NCI-H2171 treated with DMSO at 0.1 percent for 48 hours (cell line): ENCODE data around the gene ZNF625.
"Not testable (repeated sequence)": the region's sequence is repeated elsewhere in the genome, so short reads cannot be mapped to it uniquely, and the experiment has no call there.

Source experiments
- DNase-seq: peaks from one replicate; lab custom pipeline; 2025; lab: John Stamatoyannopoulos, UW

Gene ZNF625

DNA sequence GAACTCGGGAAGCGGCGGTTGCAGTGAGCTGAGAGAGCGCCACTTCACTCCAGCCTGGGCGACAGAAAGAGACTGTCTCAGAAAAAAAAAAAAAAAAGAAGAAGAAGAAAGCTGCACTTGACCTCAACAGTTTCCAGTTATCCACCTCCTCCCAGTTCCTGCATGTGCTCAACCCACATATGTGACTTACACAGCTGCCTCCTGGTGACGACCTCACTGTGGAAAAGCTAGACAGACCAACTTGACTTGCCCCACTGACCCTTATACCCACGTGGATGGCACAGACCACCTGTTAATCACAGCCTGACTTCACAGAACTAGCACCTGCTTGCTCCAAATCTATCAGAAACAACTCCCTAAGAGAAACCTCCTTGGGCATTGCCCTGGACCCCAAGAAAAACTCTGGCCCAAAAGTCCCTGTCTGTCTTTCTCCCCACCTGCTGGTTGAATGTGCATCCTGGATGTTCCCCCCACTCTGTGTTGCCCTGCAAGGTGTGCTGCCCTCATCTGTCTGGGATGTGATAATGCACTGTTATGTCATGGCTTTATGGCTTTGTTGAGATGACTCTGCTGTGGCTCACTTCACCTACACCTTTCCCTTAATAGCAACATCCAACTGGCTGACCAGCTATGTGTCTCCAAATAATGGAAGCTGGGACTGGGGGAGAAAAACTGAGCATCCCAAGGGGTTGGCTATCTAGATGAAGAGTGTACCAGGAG, 19.2 kb downstream of the ZNF625 start:
- DNase-seq: no peak

DNA sequence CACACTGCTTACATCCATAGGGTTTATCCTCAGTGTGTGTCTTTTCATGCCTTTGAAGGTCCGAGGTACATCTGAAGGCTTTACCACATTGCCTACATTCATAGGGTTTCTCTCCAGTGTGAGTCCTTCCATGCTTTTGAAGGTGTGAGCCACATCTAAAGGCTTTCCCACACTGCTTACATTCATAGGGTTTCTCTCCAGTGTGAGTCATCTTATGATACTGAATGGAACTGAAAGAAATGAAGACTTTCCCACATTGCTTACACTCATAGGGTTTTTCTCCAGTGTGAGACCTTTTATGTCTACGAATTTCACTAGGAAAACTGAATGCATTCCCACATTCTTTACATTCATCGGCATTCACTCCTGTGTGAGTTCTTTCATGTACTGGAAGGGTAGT, 23.5 kb downstream of the ZNF625 start:
- DNase-seq: no peak

DNA sequence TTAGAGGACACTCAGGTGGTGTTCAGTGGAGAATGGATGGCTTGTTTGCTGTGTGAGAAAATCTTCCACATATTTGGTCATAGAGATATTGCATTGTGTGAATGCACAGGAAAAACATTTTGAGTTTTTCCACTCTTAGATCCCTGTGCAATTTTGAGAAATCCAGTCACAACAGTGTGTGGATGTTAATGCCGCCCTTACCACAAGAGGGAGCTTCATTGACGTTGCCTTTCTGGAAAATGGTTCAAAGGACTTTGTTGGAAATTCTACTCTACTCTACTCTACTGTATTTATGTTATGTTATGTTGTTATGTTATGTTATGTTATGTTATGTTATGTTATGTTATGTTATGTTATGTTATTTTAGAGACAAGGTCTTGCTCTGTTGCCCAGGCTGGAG, 29.8 kb downstream of the ZNF625 start:
- DNase-seq: no peak

DNA sequence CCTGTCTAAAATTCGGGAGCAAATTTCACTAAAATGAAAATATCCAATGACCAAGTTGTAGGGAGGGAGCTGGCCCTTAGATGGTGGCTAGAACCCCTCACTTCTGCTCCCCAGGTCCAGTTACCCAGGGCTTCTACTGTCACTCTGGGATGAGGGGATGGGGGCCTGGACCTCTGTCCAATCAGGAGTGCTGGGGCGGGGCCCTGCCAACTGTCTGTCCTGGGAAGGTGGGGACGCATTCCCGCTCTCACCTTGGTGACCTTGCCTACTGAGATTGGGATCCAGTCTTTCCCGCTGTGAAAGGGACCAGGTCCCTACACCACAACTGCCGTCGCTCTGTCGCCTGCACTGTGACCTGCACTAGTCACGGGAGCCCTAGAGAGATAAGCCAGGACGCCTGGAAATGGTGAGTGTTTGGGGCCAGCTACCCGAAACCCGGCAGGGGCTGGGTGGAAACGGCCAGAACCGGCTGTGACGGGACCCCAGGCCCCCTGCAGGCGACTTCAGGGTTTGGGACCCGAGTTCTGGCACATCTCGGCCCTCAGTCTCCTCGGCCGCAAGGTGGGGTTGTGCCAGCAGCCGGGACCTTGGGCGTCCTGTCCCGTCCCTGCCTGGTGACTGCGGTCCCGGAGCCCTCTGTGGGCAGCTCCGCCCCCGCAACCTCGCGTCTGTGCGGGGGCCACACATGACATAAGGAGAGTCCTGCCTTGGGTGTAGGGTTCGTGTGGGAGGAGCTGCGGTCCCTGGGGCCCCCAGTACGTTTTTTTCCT, 39.1 kb downstream of the ZNF625 start:
- no peak for DNase-seq

DNA sequence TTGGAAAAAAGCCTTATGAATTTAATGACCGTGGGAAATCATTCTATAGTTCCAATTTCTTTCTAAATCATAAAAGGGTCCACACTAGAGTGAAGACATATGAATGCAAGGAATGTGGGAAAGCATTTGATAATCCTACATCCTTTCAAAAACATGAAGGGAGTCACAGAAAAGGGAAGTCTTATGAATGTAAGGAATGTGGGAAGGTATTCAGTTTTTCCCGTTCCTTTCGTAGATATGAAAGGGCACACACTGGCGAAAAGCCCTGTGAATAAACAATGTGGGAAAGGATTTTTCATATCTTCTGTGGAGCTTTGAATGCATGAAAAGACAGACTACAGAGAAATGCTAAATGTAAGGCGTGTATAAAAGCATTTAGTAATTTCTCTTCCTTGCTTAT, 43.4 kb downstream of the ZNF625 start:
- DNase-seq: no peak

DNA sequence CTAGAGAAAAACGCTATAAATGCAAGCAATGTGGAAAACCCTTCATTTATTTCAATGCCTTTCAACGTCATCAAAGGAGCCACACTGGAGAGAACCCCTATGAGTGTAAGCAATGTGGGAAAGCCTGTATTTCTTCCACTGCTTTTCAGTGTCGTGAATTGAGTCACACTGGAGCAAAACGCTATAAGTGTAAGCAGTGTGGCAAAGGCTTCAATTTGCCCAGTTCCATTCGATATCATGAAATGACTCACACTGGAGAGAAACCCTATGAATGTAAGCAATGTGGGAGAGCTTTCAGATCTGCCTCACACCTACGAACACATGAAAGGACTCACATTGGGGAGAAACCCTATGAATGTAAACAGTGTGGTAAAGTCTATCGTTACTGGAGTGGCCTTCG, 43.8 kb downstream of the ZNF625 start:
- DNase-seq: no peak

DNA sequence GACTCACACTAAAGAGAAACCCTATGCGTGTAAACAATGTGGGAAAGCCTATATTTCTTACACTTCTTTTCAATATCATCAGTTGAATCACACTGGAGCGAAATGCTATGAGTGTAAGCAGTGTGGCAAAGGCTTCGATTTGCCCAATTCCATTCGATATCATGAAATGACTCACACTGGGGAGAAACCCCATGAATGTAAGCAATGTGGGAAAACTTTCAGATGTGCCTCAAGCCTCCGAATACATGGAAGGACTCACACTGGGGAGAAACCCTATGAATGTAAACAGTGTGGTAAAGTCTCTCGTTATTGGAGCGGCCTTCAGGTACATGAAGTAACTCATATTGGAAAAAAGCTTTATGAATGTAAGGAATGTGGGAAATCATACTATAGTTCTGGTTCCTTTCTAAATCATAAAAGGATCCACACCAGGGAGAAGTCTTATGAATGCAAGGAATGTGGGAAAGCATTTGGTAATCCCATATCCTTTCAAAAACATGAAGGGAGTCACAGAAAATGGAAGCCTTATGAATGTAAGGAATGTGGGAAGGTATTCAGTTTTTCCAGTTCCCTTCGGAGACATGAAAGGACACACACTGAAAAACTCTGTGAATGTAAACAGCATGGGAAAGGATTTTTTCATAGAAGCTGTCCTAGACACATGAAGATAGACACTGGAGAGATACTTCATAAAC, 44.4 kb downstream of the ZNF625 start:
- DNase-seq: no peak

DNA sequence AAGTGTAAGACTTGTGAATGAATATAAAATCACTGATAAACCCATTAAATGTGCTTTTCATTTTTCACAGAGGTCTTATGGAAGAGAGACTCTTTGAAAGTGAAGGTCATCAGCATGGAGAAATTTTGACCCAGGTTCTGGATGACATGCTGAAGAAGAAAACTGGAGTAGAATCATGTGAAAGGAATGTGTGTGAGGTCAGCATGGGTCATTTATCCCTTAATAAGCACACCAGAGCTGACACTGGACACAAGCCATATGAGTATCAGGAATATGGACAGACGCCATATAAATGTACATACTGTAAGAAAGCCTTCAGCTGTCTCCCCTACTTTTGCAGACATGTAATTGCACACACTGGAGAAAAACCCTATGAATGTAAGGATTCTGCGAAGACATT, 45.4 kb downstream of the ZNF625 start:
- no peak for DNase-seq

DNA sequence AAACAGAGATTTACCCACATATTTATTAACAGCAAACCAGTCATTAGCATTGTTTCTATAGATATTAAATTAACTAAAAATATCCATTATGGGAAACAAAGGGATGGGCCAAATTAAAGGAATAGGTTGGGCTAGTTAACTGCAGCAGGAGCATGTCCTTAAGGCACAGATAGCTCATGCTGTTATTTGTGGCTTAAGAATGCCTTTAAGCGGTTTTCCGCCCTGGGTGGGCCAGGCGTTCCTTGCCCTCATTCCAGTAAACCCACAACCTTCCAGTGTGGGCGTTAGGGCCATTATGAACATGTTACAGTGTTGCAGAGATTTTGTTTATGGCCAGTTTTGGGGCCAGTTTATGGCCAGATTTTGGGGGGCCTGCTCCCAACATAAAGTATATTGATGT, 52.6 kb downstream of the ZNF625 start:
- not testable (repeated sequence) for DNase-seq

DNA sequence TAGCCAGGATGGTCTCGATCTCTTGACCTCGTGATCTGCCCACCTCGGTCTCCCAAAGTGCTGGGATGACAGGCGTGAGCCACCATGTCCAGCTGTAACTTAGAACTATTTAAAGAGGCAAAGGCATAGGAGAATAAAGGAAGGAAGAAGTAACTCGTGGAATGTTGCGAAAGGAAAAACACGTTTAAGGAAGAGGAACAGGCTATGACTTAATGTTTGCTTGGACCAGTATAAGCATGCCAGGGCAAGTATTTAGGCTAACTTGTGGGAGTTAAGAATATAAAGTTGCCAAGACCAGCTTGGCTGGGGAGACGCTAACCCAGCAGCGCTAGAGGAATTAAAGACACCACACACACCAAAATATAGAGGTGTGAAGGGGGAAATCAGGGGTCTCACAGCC, 58.5 kb downstream of the ZNF625 start:
- no peak for DNase-seq

DNA sequence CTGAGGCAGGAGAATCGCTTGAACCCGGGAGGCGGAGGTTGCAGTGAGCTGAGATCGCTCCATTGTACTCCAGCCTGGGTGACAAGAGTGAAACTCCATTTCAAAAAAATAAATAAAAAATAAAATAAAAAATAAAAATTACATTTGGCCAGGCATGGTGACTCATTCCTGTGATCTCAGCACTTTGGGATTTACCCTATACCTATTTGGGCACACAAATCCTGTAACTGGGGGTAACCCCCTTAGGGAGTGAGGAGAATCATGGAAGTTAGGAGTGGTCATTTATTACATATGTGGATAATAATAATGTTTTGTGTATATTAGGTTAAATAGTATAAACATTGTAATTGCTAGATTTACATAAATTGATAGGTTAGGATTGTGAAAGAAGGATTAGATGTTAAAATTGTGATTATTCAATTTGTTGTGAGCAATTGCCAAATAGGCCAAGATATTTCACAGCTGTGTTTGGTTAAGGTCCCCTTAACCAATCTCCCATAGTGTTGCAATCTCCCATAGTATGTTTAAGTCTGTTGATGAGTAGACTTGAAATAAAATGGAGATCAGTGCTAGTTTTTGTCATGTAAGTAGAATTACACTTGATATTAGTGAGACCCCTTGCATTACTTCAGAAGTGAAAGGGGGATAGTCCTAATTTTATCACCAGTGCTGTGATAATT, 61.3 kb downstream of the ZNF625 start:
- DNase-seq: no peak
